GM19372 (cell line): ENCODE measurements around the gene MZB1.
"Not testable (repeated sequence)": the region's sequence is repeated elsewhere in the genome, so short reads cannot be mapped to it uniquely, and the experiment has no call there.

Experiments
- ATAC-seq: cut with Tn5 transposase; IDR thresholded peaks from one replicate; pipeline ENCODE4 v1.9.1; 2021; ENCODE audit warnings: mild to moderate bottlenecking, low read depth, moderate library complexity; ENCODE audit not compliant: unreplicated experiment

Gene MZB1

DNA sequence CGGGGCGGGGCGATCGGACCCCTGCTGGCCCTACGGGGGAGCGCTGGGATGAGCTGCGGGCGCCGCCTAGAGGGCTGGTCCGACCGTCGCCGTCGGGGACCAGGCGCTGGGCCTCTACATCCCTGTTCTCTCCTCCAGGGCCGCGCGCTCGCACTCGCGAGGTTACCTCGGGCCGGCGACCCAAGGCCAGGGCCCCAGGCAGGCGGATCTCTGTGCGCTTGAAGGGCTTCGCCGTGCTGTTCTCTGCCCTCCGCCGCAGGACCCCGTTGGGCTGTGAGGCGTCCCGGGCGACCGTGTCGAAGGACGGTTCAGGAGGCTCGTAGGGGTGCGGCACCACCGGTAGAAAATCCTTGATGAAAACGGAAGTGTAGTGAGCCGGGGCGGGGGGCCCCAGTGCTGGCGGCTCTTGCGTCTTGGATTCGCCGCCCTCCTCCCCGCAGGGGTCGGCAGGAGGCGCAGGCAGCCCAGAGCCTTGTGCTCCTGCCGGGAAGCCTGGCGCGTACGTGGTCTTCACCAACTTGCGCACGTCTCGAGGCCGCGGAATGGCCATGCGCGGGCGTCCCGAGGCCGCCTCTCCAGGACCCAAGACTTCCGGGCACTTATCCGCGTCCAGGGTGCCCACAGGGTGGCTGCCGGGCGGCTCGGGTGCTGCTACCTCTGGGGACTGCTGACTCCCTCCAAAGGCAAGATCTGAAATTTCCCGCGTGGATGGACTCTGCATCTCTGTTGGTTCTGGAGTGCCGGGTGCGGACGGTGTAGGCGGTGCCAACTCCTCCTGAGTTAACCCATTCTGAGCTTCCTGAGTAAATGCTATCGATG is 3.2 kb upstream of the MZB1 start:
- peak; percentile 47 for ATAC-seq

DNA sequence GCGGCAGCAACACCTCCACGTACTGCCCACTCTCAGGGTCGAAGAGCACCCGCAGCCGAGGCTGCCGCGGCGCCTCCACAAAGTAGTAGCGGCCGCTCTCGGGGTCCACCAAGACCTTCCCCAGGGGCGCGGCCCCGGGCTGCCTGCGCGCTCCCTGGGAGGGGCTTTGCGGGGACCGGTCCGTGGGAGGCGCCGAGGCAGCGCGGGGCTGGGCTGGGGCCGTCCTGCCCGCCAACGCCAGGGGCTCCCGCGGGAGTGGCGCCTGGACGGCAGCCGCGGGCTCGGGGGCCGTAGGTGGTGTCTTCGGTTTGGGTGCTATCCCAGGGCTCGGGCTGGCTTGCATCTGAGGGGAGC is 2.6 kb upstream of the MZB1 start:
- no peak for ATAC-seq

DNA sequence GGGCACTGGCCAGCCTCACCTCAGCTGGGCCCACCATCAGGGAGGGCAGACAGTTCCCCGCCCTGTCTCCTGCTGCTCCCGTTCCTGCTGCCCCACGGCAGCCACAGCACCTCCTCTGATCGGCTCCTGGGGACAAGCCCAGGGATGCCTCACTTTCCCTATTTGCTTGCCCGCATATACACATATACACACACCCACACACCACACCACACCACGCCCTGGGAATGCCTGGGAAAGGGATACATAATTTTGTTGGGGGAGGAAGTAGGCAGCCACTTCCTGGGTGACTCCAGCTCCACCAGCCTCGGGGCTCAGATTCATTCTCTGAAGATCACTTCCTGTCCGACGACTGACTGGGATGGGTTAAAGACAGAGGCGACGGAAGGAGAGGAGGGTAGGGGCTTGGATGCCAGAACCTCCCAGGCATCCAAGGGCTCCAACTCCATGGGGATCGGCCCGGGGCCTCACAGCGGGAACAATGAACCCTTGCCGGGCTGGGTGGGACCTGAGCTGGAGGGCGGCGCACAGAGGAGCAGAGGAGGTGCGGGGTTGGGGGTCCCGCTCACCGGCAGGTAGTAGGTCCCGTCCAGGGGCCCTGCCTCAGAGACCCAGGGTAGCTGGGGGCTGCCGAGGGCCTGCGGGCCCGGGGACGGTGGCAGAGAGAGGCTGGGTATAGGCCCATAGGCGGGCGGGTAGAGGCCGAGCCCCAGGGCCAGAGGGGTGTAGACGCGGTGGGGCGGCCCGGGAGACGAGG is 2.0 kb upstream of the MZB1 start:
- no peak for ATAC-seq

DNA sequence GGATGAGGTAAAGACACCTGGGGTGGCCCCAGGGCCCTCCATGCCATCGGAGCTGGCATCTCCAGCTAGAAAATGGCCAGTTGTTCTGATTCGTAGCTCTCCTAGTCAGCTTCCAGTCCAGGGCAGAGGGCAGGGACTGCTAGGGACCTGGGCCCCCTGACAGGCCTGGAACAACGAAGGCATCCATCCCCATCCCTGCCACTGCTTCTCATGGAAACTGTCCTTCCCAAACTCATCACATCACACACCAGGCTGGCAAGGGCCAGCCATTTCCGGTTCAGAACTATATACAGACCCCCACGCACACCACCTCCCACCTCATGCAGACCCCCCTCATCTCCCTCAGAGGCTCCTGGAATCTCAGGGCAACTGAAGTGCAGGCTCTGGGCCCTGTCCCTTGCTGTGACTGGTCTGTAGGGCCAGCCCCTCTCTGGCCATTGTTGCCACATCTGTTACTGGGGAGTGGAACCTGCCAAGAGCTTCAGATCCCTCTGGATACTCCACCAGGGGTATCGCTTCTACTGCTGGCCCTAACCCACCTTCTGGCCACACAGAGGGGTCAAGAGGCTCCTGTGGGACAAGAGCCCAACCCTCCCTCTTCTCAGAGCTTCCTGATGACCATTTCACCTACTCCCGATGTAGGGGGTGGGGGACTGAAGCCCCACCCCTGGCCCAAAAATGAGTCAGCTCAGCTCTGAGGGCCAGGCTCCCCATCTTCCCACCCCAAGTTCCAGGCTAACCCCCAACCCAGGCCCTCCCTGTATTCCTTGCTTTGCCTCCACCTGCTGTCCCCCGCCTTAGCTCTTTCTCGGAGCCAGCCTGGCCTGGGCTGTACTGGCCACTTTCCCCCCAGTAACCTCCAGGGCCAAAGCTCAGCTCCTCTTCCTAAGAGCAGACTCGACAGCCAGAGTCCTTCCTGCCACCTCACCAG is 1.2 kb upstream of the MZB1 start:
- no peak for ATAC-seq

DNA sequence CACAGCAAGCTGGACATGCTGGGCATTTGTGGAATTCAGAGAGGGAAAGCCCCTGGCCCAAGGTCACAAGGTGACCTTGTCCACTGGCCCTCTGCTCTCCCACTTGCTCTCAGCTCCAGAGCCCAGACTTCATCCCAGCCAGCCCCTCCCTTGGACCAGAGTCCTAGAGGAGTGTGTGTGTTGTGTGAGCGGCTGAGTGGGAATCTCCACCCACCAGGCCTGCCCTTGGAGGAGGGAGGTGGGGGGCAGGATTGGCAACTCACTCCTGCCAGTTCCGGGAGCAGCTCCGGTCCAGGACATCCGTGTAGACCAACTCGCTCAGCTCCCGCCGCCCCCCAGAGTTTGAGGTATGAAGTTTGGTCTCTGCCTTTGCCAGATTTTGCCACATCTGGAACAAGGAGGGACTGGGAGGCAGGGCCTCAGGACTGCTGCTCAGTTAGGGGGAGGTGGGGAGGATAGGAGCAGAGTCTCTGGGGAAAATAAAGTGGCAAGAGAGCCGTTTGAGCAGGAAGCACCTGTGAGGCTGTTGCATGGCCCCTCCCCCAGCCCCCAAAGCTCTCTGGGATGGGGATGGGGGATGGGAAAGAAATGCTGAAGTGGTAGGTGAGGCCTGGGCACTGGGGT is 1.4 kb downstream of the MZB1 start:
- ATAC-seq, result no peak

DNA sequence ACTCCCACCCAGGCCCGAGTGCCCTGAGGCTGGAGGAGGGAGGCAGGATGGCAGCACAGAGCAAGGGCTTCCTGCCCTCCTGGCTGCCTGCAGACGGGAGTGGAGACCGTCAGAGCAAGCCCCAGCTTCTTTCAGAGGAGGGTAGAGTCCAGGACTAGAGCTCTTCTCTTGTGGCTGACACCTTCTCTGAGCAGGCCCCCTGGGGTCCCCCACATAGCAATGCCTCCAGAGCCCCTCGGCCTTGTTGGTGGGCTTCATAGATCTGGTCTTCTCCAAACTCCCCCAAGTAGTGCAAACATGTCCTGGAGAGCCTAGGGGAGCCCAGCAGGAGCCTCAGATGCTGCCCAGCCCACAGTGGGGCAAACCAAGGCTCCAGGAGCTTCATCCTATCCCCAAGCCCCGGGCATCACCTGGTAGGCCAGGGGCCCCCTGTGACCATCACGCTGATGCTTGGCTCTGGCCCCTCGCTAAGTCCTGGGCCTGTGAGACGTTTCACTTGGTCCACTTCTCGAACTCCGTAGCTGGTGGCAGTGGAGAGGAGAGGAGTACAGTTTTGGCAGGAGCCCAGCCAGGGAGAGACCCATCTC is 2.0 kb downstream of the MZB1 start:
- no peak for ATAC-seq

DNA sequence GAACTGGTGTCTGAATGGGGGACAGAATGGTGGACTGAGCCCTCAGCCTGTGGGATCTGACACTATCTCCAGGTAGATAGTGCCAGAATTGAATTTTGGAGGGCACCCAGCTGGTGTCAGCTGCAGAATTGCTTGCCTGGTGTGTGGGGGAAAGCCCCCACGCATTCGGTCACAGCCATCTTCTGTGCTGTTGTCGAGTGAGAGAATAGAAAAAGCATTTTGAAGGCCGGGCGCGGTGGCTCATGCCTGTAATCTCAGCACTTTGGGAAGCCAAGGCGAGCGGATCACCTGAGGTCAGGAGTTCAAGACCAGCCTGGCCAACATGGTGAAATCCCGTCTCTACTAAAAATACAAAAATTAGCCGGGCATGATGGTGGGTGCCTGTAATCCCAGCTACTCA is 2.8 kb downstream of the MZB1 start:
- not testable (repeated sequence) for ATAC-seq

DNA sequence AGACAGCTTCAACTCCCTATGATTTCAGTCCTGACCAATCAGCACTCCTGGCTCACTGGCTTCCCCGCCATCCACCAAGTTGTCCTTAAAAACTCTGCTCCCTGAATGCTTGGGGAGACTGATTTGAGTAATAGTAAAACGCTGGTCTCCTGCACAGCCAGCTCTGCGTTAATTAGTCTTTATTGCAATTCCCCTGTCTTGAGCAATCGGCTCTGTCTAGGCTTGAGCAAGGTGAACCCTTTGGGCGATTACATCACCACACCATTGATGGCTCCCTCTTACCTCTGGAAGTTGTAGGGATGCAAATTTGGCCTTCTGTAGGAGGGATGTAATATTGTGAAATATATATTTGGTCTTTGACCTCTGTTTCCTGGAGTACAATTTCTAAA is 3.7 kb downstream of the MZB1 start:
- no peak for ATAC-seq

DNA sequence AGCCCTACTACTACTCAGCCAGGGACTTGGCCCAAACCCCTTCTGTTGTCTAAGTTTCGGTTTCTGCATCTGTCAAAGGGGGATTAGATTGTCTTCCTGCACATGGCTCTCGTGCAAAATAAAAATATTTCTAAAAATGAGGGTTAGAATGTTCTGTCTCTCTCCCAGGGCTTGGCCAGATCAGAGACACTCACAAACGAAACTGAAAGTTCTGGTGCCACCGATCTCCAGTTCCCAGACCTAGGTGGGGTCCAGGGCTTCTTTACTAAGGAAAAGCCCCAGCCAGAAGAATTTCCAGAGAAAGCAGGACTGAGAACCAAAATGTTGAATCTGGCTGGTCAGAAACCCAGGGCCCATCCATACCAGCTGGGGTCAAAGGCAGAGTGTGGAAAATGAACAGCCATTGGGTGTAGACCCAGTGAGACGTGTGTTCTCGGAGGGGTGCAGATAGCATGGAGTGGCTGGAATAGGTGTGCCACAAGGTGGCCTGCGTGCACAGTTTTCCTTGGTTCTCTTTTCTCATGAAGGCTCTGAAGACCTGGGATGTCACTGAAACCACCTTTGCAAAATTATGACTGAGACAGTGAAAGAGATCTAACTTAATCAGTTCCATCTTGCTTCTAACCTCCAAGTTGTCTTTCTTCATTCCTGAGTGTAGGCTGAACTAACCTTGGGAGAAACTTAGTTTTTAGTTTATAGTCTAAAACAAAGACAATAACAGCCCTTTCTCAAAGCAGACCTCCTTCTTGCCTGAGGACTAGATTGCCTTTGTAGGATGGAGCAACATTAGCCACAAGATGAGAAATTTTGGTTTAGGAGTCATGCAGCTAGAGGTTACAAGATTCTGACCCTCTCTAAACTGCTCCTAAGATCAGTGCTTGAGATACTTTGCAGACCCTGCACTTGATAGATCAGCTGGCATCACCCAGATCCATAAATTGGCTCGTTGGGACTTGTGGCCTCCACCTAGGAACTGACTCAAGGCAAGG is 4.4 kb downstream of the MZB1 start:
- ATAC-seq, result no peak

DNA sequence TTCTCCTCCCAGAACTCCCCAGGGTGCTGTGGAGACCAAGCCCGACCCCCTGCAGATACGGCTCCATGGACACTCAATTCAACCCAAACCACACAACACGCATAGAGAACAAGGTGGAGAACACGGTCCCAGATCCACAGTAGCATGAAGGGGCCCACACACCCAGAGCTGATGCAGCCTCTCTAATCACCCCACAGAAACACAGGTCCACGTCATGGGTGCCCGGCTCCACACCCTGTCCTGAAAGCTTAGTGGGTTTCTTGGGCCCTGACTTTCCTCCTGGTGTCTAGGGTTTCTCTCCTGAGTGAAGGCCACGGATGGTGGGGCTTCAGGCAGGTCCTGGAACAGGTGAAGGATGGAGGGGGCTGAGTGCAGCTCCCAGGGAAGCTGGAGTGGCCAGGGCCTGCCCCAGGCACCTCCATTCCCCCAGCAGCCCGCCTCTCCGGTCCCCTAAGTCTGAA is 5.1 kb downstream of the MZB1 start:
- ATAC-seq, result no peak

DNA sequence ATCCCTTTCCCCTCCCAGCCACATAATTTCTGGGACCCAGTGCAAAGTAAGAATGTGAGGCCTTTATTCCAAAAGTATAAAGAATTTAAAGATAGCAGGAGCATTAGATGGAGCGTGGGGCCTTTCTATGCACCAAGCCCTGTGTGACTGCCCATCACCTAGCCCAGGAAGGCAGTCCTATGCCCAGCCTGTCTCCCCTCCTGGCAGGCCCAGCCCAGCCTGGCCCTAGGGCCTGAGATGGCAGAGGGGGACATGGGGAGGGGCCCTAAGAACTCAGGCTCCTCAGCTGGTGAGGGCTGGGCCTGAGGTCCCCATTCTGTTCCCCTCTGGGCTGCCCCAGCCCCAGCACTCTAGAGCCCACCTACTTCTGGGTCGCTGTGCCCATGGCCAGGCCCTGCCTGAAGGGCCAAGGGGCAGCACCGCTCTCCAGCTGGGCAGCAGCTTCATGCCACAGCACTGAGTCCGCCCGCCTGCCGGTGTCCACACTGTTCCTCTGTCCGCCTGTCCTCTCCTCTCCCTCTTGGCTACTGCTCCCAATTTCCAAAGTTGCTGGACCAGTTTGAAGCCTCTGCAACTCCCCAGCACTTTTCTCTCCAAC is 5.6 kb downstream of the MZB1 start:
- no peak for ATAC-seq

DNA sequence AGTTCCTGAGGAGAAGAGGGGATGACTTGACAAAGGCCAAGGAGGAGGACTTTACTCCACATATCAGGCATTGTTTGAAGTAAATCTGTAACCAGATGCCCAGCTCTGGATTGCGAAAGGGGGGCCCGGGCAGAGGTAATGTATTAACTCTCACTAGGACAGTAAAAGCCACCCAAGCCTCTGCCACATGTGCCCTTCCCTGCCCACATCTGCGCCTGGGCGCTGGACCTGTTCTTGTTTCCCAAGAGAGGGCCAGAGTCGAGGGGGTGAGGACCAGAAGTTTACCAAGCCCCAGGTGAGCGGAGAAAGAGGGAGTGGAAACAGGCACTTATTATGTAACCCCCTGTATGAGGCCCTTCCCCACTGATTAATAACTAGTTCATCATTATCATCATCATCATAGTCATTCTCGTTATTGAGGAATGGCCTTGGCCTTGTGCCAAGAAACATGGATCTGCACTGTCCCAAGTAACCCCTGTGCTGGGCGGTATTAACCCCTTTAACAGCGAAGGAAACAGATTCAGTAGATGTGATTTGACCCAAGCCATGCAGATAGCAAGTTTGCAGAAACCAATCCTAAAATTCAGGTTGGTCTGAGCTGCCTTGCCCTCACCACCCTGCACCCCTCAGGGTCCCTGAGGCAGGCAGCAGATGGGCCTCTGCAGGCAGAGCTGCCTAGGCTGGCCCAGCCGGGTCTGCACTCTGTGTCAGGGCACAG is 6.3 kb downstream of the MZB1 start, which contains the start of gene SLC23A1:
SLC23A1 (minus strand) TSS at position 23 of the 718 bp plus-strand sequence. CDS start 44 bp downstream, outside the sequence.
- ATAC-seq, result no peak

DNA sequence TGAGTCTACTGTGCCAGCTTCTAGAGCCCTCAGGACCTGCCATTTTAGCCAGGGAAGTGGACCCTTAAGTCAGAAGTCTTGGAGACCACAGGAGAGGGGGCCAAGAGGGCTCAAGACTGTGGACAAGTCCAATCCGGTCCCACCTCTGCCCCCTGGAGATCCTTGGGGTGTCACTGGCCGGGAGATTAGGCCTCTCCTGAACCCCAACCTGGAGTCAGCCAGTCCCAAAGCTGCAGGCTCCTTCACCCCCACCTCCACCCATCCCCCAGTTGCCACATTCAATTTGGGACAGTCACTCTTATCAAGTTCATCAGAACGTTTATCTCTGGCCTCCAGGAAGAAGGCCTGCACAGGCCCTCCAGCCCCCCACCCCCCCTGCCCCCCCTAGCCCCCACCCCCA is 6.9 kb downstream of the MZB1 start:
- ATAC-seq, result no peak

DNA sequence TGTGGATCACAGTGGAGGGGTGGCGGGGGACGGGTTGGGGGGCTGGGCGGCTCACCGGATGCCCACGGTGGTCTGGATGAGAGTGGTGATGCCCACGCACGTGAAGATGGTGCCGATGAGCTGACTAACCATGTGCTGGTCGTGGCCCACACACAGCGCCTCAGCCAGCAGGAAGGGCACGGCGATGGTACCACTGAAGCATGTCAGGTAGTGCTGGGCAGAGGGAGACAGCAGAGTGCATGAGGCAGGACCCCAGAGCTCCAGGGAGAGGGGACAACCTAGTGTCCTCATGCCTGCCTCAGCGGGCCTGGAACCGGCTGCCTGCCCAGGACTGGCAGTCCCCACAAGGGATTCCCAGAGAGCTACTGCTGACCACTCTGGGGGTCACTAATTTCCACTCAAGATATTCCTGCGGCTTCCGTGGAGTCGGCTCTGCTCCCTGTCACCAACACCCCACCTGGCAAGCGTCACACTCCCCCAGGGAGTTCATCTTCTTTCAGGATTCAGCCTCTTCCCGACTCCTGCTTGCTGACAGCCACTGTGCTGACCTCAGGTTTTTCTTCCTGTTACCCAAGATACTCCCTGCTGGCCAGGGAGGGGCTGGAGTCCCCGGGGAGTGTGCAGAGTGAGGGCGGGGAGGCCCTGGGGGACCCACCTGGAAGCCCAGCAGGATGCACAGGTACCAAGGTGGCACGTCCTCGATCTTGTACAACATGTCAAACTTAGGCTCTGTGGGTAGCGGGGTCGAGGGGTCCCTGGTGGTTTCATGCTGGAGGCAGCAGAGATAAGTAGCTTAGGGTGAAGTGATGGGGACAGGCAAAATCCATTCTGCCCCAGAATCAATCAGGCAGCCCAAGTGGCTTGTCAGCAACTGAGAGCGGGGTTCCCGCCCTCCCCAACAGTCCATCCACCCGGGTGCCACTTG is 7.6 kb downstream of the MZB1 start:
- ATAC-seq, result no peak

DNA sequence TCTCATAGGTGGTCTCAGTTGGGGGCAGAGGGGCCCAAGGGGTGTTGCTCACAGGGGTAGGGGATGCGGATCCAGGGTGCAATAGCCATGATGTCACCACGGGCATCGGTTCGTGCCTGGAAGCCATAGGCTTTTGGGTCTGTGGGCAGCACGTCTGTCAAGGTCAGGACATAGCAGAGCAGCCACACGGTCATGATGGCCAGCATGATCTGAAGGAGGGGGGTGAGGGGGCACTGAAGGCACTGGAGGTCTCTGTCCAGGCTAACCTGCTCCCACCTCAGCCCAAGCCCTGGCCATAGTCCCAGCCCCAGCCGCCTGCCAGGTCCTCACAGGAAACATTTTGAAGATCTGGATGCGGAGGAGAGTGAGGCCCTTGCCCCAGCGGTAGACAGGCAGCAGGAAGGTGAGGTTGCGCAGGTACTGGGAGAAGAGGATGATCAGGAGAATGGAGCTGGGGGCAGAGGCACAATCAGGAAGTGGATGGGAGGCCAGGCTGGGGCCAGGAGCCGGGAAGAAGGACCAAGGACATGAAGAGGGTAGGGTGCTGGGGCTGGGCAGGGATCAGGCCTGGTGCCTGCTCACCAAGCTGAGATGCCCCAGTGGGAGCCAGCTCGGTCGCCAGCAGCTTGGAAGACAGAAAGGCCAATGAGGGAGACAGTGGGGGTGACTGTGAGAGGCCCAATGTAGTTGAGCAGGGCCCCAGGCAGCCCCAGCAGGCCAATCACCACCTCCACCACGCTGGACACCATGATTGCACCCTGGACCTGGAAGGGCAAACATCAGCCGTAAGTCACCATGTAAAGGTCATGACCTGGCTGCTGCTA is 9.9 kb downstream of the MZB1 start:
- no peak for ATAC-seq

DNA sequence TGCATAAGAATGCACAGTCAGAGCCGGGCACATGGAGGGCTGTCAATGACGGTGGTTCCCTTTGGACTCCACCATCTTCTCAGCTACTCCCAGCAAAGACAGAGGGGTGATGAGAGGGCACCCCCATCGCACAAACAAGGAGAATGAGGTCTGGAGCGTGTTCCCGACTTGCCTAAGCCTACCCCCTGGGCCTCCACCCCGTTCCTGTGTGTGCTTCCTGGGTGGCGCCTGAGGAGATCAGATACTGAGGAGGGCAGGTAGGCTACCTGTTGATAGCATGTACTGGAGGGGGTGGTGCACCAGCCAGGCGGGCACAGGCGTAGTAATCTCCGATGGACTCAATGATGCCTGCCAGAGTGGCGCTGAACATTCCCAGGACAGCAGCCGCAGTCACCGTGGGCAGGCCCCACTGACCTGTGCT is 10.8 kb downstream of the MZB1 start:
- ATAC-seq, result no peak
